Astrocyte of the cerebellum (primary cell): ENCODE measurements around the gene FADS3.

Experiments used
- DNase-seq: peaks from one replicate; pipeline ENCODE4 v3.0.0-alpha.2; 2011; ENCODE audit warnings: low read depth
- H3K4me3 ChIP-seq: 2 replicates; pipeline ENCODE4 v1.5.1; 2011; ENCODE audit warnings: mild to moderate bottlenecking, low read depth, low read length, moderate library complexity
- CTCF ChIP-seq: IDR thresholded peaks from 2 replicates; pipeline ENCODE4 v1.5.1; 2012; ENCODE audit warnings: low read length, low read depth, moderate library complexity, mild to moderate bottlenecking; ENCODE audit errors: missing control alignments
- in situ Hi-C: cut with HindIII; loops from 2 replicates; pipeline ENCODE4 v1.10.0; 2017; ENCODE audit warnings: low sequenced_read_pairs

FADS3 gene

GRCh38 chr11:61900251-61900650, 8.9 kb upstream of the FADS3 start:
- TF ChIP-seq CTCF = no peak
- no peak overlapping the region for H3K4me3 ChIP-seq
- in situ Hi-C loops = no loop called here

GRCh38 chr11:61899146-61899841, 7.9 kb upstream of the FADS3 start:
- peak; percentile 35 for DNase-seq
- peak; percentile 99 for TF ChIP-seq CTCF
- H3K4me3 ChIP-seq = no peak overlapping the region
- in situ Hi-C loops = no loop called here

More at GRCh38 chr11:61900251-61900650, 8.9 kb upstream of the FADS3 start:
- DNase-seq = no peak

- no peak for DNase-seq
- TF ChIP-seq CTCF = no peak
- in situ Hi-C loops = no loop called here
- no peak overlapping the region for H3K4me3 ChIP-seq
These were observed 6.9 kb upstream of the FADS3 start for GRCh38 chr11:61898247-61898582.

- in situ Hi-C loops = no loop called here
- DNase-seq = no peak
- no peak overlapping the region for H3K4me3 ChIP-seq
- TF ChIP-seq CTCF = peak; percentile 86
These were observed 6.3 kb upstream of the FADS3 start for GRCh38 chr11:61897387-61898246.

- DNase-seq = no peak
- in situ Hi-C loops = no loop called here
- H3K4me3 ChIP-seq = no peak overlapping the region
These were observed 5.5 kb upstream of the FADS3 start for GRCh38 chr11:61896665-61897386.

More at GRCh38 chr11:61896665-61897386, 5.5 kb upstream of the FADS3 start:
- TF ChIP-seq CTCF = no peak
